ENCODE results near the gene OR2L8.

Gene OR2L8

GRCh38 chr1:247942624-247943023 is 6.0 kb upstream of the OR2L8 start:
- no peaks in the 10 kb centered on the region for H3K36me3 ChIP-seq (ENCODE audit: control insufficient read depth in 2 of 2, insufficient read depth in 1 of 2, low read length in 2 of 2)
- no peaks in the 10 kb centered on the region for H3K4me1 ChIP-seq (ENCODE audit: control insufficient read depth, insufficient read depth, low read length)
- H3K4me3 ChIP-seq (ENCODE audit: low read depth, low read length) = no peak overlapping the region
- no peaks in the 10 kb centered on the region for H3K9me3 ChIP-seq (ENCODE audit: control insufficient read depth, insufficient read depth, low read depth, low read length)
- no peak for TF ChIP-seq ZNF660 (tag by site-specific recombination; IDR thresholded peaks at IDR 0.05)
- no peak for TF ChIP-seq PBX3 (CRISPR knock-in tag; IDR thresholded peaks at IDR 0.05)
- no peak for TF ChIP-seq KLF1 (tag by site-specific recombination; IDR thresholded peaks at IDR 0.05)
- TF ChIP-seq ZNF174 (tag by site-specific recombination; IDR thresholded peaks at IDR 0.05) = no peak
- no peak for TF ChIP-seq ZNF830 (tag by site-specific recombination; IDR thresholded peaks at IDR 0.05; ENCODE audit: low read depth)
- TF ChIP-seq REST (tag by site-specific recombination; IDR thresholded peaks at IDR 0.05) = no peak
- TF ChIP-seq ZNF416 (tag by site-specific recombination; IDR thresholded peaks at IDR 0.05) = no peak
- no peak for TF ChIP-seq ZNF426 (tag by site-specific recombination; IDR thresholded peaks at IDR 0.05)
- no peak for TF ChIP-seq PRDM1 (tag by site-specific recombination; IDR thresholded peaks at IDR 0.05)
- ChIA-PET POLR2A (no interaction called here), CTCF (no interaction called here)
- H3K27ac ChIP-seq (ENCODE audit: extremely low read depth, low read depth, low read length) = no peak overlapping the region

- POLR2A ChIA-PET = no interaction called here
- Histone ChIP-seq H3K4me3 (ENCODE audit: low read depth, low read length) (no peak overlapping the region), H3K9me3 (ENCODE audit: control insufficient read depth, insufficient read depth, low read depth, low read length) (no peaks in the 10 kb centered on the region), H3K36me3 (ENCODE audit: control insufficient read depth in 2 of 2, insufficient read depth in 1 of 2, low read length in 2 of 2) (no peaks in the 10 kb centered on the region), H3K27ac (ENCODE audit: extremely low read depth, low read depth, low read length) (no peak overlapping the region), H3K4me1 (ENCODE audit: control insufficient read depth, insufficient read depth, low read length) (no peaks in the 10 kb centered on the region)
- CTCF ChIA-PET = interaction anchor here (0.6 kb wide), 1 partner anchor 260 kb away, joined by 3 read pairs; no protein-coding TSS in a partner anchor
- TF ChIP-seq ZNF211 (tag by site-specific recombination; IDR thresholded peaks at IDR 0.05; ENCODE audit: low read depth) (no peak), ZFP37 (tag by site-specific recombination; IDR thresholded peaks at IDR 0.05) (no peak), HIC1 (tag by site-specific recombination; IDR thresholded peaks at IDR 0.05) (no peak), ZNF558 (tag by site-specific recombination; IDR thresholded peaks at IDR 0.05) (no peak), ZSCAN18 (tag by site-specific recombination; IDR thresholded peaks at IDR 0.05) (no peak), ZNF157 (tag by site-specific recombination; IDR thresholded peaks at IDR 0.05) (no peak), ZNF280D (tag by site-specific recombination; IDR thresholded peaks at IDR 0.05) (no peak), ZNF350 (tag by site-specific recombination; IDR thresholded peaks at IDR 0.05) (no peak), REPIN1 (tag by site-specific recombination; IDR thresholded peaks at IDR 0.05; ENCODE audit: low read depth) (no peak), ZNF639 (tag by site-specific recombination; IDR thresholded peaks at IDR 0.05) (no peak), ZNF692 (tag by site-specific recombination; IDR thresholded peaks at IDR 0.05) (no peak), ZEB2 (tag by site-specific recombination; IDR thresholded peaks at IDR 0.05) (no peak), ZNF664 (tag by site-specific recombination; IDR thresholded peaks at IDR 0.05) (no peak)
Measured at GRCh38 chr1:247953408-247953807, 4.8 kb downstream of the OR2L8 start.
